ENCODE results near the gene EEF2K.

The EEF2K gene

GRCh38 chr16:22336581-22336980 lies 130.5 kb downstream of the EEF2K start:
- DNase-seq (ENCODE audit: low read depth) = no peak

GRCh38 chr16:22337045-22337444 lies 131.0 kb downstream of the EEF2K start:
- no peak for DNase-seq (ENCODE audit: low read depth)

DNA sequence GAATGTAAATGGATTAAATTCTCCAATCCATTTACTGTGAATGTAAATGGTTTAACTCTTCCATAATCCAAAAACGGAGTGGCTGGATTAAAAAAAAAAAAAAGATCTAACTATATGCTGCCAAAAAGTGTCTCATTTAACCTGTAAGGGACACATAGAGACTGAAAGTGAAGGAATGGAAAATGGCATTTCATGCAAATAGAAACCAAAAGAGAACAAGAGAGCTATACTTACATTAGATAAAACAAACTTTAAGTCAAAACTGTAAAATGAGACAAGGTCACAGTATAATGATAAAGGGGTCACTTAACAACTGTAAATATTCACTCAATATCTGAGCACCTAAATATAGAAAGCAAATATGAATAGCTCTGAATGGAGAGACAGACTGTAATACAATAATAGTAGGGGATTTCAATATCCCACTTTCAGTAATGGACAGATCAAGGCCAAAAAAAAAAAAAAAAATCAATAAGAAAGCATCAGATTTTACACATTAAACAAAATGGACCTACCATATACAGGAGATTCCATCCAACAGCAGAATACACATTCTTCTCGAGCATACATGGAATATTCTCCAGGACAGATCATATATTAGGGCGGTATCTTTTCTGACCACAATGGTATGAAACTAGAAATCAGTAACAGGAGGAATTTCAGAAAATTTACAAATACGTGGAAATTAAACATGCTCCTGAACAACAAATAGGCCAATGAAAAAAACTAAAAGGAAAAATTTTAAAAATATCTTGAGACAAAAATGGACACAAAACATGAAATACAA lies 132.0 kb downstream of the EEF2K start:
- no peak for DNase-seq (ENCODE audit: low read depth)
